B cell (primary cell): ENCODE measurements around the gene PTPRS. TPM values are rescaled to one million over a fixed set of nuclear protein-coding genes. Genes with fewer than 3 reads are reported as not detected.

ENCODE experiments used
- ATAC-seq: fragments of 200-7000 bp; cut with Tn5 transposase; one replicate; pipeline ENCODE4 v1.10.0; 2021; ENCODE audit warnings: low read depth, mild to moderate bottlenecking, moderate number of reproducible peaks, moderate library complexity
- CTCF ChIA-PET: fragments of 350-600 bp; sonication (Branson Sonifier 250); formaldehyde crosslinking; loops from one replicate; lab custom pipeline; 2021; ENCODE audit warnings: antibody characterized with exemption, inconsistent platforms; lab: Charles Lee
- POLR2A ChIA-PET: fragments of 350-600 bp; sonication (Branson Sonifier 250); formaldehyde crosslinking; loops from one replicate; lab custom pipeline; 2021; ENCODE audit warnings: antibody characterized with exemption; lab: Charles Lee
- DNase-seq: peaks from one replicate; pipeline ENCODE4 v3.0.0; 2013
- H2AFZ ChIP-seq: 2 replicates; pipeline ENCODE4 v1.6.1; 2012; ENCODE audit warnings: mild to moderate bottlenecking, low read depth, low read length; ENCODE audit not compliant: insufficient read depth, poor library complexity, severe bottlenecking
- H3K27ac ChIP-seq, 2 donors: 1 replicate in 1 of 2; 2 replicates in 1 of 2; pipeline ENCODE4 v1.5.1; 2012 to 2013; ENCODE audit warnings: low read length in 2 of 2, mild to moderate bottlenecking in 2 of 2, moderate library complexity in 1 of 2
- H3K27me3 ChIP-seq, 4 experiments: fragments of 200-600 bp in 1 of 4; sonication (generic) in 1 of 4; replicated peaks in 1 of 4; 1 replicate in 2 of 4; 2 replicates in 2 of 4; pipeline versions ENCODE4 v1.6.1 to v1.7.0; 2013 to 2016; ENCODE audit warnings: low read length in 3 of 4, mild to moderate bottlenecking in 2 of 4, mixed read lengths in 1 of 4, moderate library complexity in 1 of 4; ENCODE audit not compliant: insufficient read depth in 4 of 4, control insufficient read depth in 3 of 4; ENCODE audit errors: control extremely low read depth in 1 of 4
- H3K36me3 ChIP-seq, 2 experiments: replicated peaks in 1 of 2; 1 replicate in 1 of 2; 2 replicates in 1 of 2; pipeline versions ENCODE4 v1.6.1 to v1.7.1; 2013; ENCODE audit warnings: low read length in 1 of 2; ENCODE audit not compliant: insufficient read depth in 2 of 2, control insufficient read depth in 1 of 2; ENCODE audit errors: control extremely low read depth in 1 of 2, extremely low read depth in 1 of 2
- H3K4me1 ChIP-seq, 2 donors: fragments of 200-600 bp in 1 of 2; sonication (generic) in 1 of 2; 1 replicate in 1 of 2; 2 replicates in 1 of 2; pipeline versions ENCODE4 v1.5.1 to v1.6.1; 2013 to 2017; ENCODE audit warnings: low read length in 2 of 2; ENCODE audit not compliant: control insufficient read depth in 2 of 2, insufficient read depth in 2 of 2
- H3K4me2 ChIP-seq: replicated peaks from 2 replicates; pipeline ENCODE3; 2012; ENCODE audit warnings: mild to moderate bottlenecking, low read depth, low read length; ENCODE audit not compliant: poor library complexity, severe bottlenecking
- H3K4me3 ChIP-seq, 5 experiments: fragments of 200-600 bp in 1 of 5; sonication (generic) in 1 of 5; 1 replicate in 3 of 5; 2 replicates in 2 of 5; pipeline versions ENCODE4 v1.5.1 to v1.7.0; 2011 to 2016; ENCODE audit warnings: low read length in 4 of 5, mild to moderate bottlenecking in 4 of 5, low read depth in 2 of 5, control low read depth in 1 of 5, moderate library complexity in 1 of 5; ENCODE audit not compliant: insufficient read depth in 1 of 5; ENCODE audit errors: control extremely low read depth in 1 of 5, extremely low read depth in 1 of 5
- H3K79me2 ChIP-seq: fragments of 200-600 bp; sonication (generic); one replicate; pipeline ENCODE4 v1.6.0; 2016; ENCODE audit warnings: low read length; ENCODE audit not compliant: control insufficient read depth, insufficient read depth
- H3K9ac ChIP-seq: fragments of 200-600 bp; sonication (generic); 2 replicates; pipeline ENCODE4 v1.6.1; 2017; ENCODE audit warnings: mild to moderate bottlenecking, low read length, moderate library complexity
- H3K9me3 ChIP-seq, 3 donors: one replicate each; pipeline versions ENCODE4 v1.6.1 to v1.7.1; 2013; ENCODE audit warnings: low read length in 2 of 3; ENCODE audit not compliant: control insufficient read depth in 2 of 3, insufficient read depth in 1 of 3; ENCODE audit errors: control extremely low read depth in 1 of 3
- H4K20me1 ChIP-seq: 2 replicates; pipeline ENCODE4 v1.6.0; 2012; ENCODE audit warnings: mild to moderate bottlenecking, low read length; ENCODE audit not compliant: insufficient read depth, control insufficient read depth, poor library complexity, severe bottlenecking
- H3K27ac Mint-ChIP-seq: one replicate; pipeline ENCODE4 v1.8.0; 2021; ENCODE audit warnings: mixed read lengths
- H3K27me3 Mint-ChIP-seq: one replicate; pipeline ENCODE4 v1.8.0; 2021; ENCODE audit warnings: mixed read lengths
- H3K4me1 Mint-ChIP-seq: one replicate; pipeline ENCODE4 v1.8.0; 2021; ENCODE audit warnings: mixed read lengths
- H3K4me3 Mint-ChIP-seq: one replicate; pipeline ENCODE4 v1.8.0; 2021; ENCODE audit warnings: mixed read lengths
- H3K9me3 Mint-ChIP-seq: one replicate; pipeline ENCODE4 v1.8.0; 2022; ENCODE audit warnings: mixed read lengths; ENCODE audit not compliant: insufficient read depth
- CTCF ChIP-seq: fragments of 200-600 bp; IDR thresholded peaks from one replicate; pipeline ENCODE4 v1.8.0; 2022; ENCODE audit warnings: antibody characterized with exemption, mild to moderate bottlenecking
- EZH2 ChIP-seq: IDR thresholded peaks from 2 replicates; pipeline ENCODE4 v1.6.1; 2012; ENCODE audit warnings: borderline replicate concordance, low read depth, mild to moderate bottlenecking, moderate library complexity, low read length; ENCODE audit not compliant: insufficient read depth, poor library complexity, severe bottlenecking
- WGBS: methylation state at CpG from one replicate; pipeline ENCODE4 v1.1.5; 2013; ENCODE audit warnings: missing lambda C conversion rate; ENCODE audit not compliant: insufficient coverage; 5-methylcytosine and 5-hydroxymethylcytosine counted together
- intact Hi-C: fragments of 100-400 bp; cut with micrococcal nuclease; formaldehyde crosslinking; loops from one replicate; pipeline ENCODE4 v1.10.0; 2022
- polyA plus RNA-seq: library from polyadenylated mRNA; depleted of rRNA; stranded (reverse); fragments of >200 nt; gene quantifications from 2 replicates; pipeline ENCODE4 v1.2.3, GENCODE V29; 2012
- total RNA-seq, 2 donors: library from RNA; stranded (reverse); fragments of 120-200 nt in 1 of 2; gene quantifications; 1 replicate in 1 of 2; 2 replicates in 1 of 2; pipeline versions ENCODE4 v1.2.3 to v1.2.4, GENCODE V29; 2013 to 2022

The PTPRS gene
- total and polyA plus RNA-seq, 2 donors (not counting 1 experiment from before 2014, with no cell fraction given): 6.5 to 10.0 TPM

GRCh38 chr19:5356918-5357317 lies 16.3 kb upstream of the PTPRS start:
- Histone ChIP-seq H3K4me3 (no peak overlapping the region), H3K27ac (no peak overlapping the region), H4K20me1 (no peaks in the 10 kb centered on the region), H3K4me1 (no peaks in the 10 kb centered on the region), H3K36me3 (no peaks in the 10 kb centered on the region), H3K27me3 (peaks cover 0 to 31% (median 0%) of the 10 kb centered on the region in 4 experiments), H3K4me2 (no peak overlapping the region), H3K79me2 (no peaks in the 10 kb centered on the region), H3K9me3 (peaks cover 0 to 13% (median 0%) of the 10 kb centered on the region in 3 donors), H2AFZ (no peak overlapping the region), H3K9ac (no peak overlapping the region)
- intact Hi-C loops: loop anchor here (10.0 kb wide), 1 partner anchor 312 kb away; no protein-coding TSS in a partner anchor
- H3K4me3 Mint-ChIP-seq: no peak overlapping the region
- H3K4me1 Mint-ChIP-seq: no peaks in the 10 kb centered on the region
- no peak for DNase-seq
- H3K9me3 Mint-ChIP-seq: no peaks in the 10 kb centered on the region
- ChIA-PET POLR2A (no interaction called here), CTCF (no interaction called here)
- no peak for TF ChIP-seq EZH2
- no peak for TF ChIP-seq CTCF
- no peak for ATAC-seq
- H3K27me3 Mint-ChIP-seq: peaks cover 36% of the 10 kb centered on the region
- 59% methylated on average over 8 of the region's 13 CpGs for WGBS
- H3K27ac Mint-ChIP-seq: no peak overlapping the region

- POLR2A ChIA-PET: no interaction called here
Measured at GRCh38 chr19:5356428-5356827, 15.8 kb upstream of the PTPRS start.

More at GRCh38 chr19:5356428-5356827, 15.8 kb upstream of the PTPRS start:
- DNase-seq (no peak), ATAC-seq (no peak)
- no peak overlapping the region for H3K4me3 Mint-ChIP-seq
- no peak overlapping the region for H3K4me3 ChIP-seq
- H3K27me3 ChIP-seq: peaks cover 0 to 32% (median 0%) of the 10 kb centered on the region in 4 experiments
- intact Hi-C loops: loop anchor here (10.0 kb wide), 1 partner anchor 312 kb away; no protein-coding TSS in a partner anchor
- H3K9me3 Mint-ChIP-seq: no peaks in the 10 kb centered on the region
- peaks cover 0 to 13% (median 0%) of the 10 kb centered on the region in 3 donors for H3K9me3 ChIP-seq
- no peaks in the 10 kb centered on the region for H3K79me2 ChIP-seq
- no peak for TF ChIP-seq EZH2
- no peak for TF ChIP-seq CTCF
- CTCF ChIA-PET: no interaction called here
- no peak overlapping the region for H3K27ac ChIP-seq
- H3K27ac Mint-ChIP-seq: no peak overlapping the region
- H2AFZ ChIP-seq: no peak overlapping the region
- H3K4me1 Mint-ChIP-seq: no peaks in the 10 kb centered on the region
- no peak overlapping the region for H3K4me2 ChIP-seq
- peaks cover 36% of the 10 kb centered on the region for H3K27me3 Mint-ChIP-seq
- no peaks in the 10 kb centered on the region for H3K36me3 ChIP-seq
- no peaks in the 10 kb centered on the region for H3K4me1 ChIP-seq
- H4K20me1 ChIP-seq: no peaks in the 10 kb centered on the region
- 100% methylated on average over 1 of the region's 5 CpGs for WGBS
- H3K9ac ChIP-seq: no peak overlapping the region
